MM.1S (cell line): Measurements from ENCODE around the gene ARHGAP23.
"Not testable (repeated sequence)": the region's sequence is repeated elsewhere in the genome, so short reads cannot be mapped to it uniquely, and the experiment has no call there.

Experiments
- DNase-seq: peaks from one replicate; pipeline ENCODE4 v3.0.0-alpha.2; 2015
- H2AFZ ChIP-seq: fragments of 300-600 bp; sonication (generic); 2 replicates; pipeline ENCODE4 v1.6.0; 2016; ENCODE audit warnings: antibody characterized with exemption, low read length
- H3F3A ChIP-seq: fragments of 300-600 bp; sonication (generic); 2 replicates; pipeline ENCODE4 v1.6.1; 2016; ENCODE audit warnings: mild to moderate bottlenecking, antibody characterized with exemption, low read length, moderate library complexity, mixed read lengths; ENCODE audit not compliant: insufficient read depth
- H3K27ac ChIP-seq: fragments of 300-600 bp; sonication (generic); 2 replicates; pipeline ENCODE4 v1.5.1; 2016; ENCODE audit warnings: mild to moderate bottlenecking, low read length
- H3K27me3 ChIP-seq: fragments of 300-600 bp; sonication (generic); replicated peaks from 2 replicates; pipeline ENCODE4 v1.6.0; 2016; ENCODE audit warnings: low read length; ENCODE audit not compliant: insufficient read depth
- H3K36me3 ChIP-seq: fragments of 300-600 bp; sonication (generic); replicated peaks from 2 replicates; pipeline ENCODE4 v1.6.1; 2016; ENCODE audit warnings: mild to moderate bottlenecking, low read length, mixed read lengths; ENCODE audit not compliant: insufficient read depth
- H3K4me1 ChIP-seq: fragments of 300-600 bp; sonication (generic); 2 replicates; pipeline ENCODE4 v1.6.1; 2016; ENCODE audit warnings: low read length, mixed read lengths
- H3K4me2 ChIP-seq: fragments of 300-600 bp; sonication (generic); 2 replicates; pipeline ENCODE4 v1.6.0; 2016; ENCODE audit warnings: low read depth, low read length
- H3K4me3 ChIP-seq: fragments of 300-600 bp; sonication (generic); 2 replicates; pipeline ENCODE4 v1.5.1; 2016; ENCODE audit warnings: low read length, mixed read lengths
- H3K79me2 ChIP-seq: fragments of 300-600 bp; sonication (generic); 2 replicates; pipeline ENCODE4 v1.6.1; 2016; ENCODE audit warnings: mixed run types, low read length, mixed read lengths
- H3K9ac ChIP-seq: fragments of 300-600 bp; sonication (generic); 2 replicates; pipeline ENCODE4 v1.6.1; 2016; ENCODE audit warnings: low read length, mixed read lengths
- H3K9me2 ChIP-seq: fragments of 300-600 bp; sonication (generic); replicated peaks from 2 replicates; pipeline ENCODE4 v1.6.1; 2016; ENCODE audit warnings: mild to moderate bottlenecking, low read length, mixed read lengths; ENCODE audit not compliant: insufficient read depth
- H3K9me3 ChIP-seq: fragments of 300-600 bp; sonication (generic); replicated peaks from 2 replicates; pipeline ENCODE4 v1.6.1; 2016; ENCODE audit warnings: mild to moderate bottlenecking, low read length, mixed read lengths; ENCODE audit not compliant: insufficient read depth
- H4K20me1 ChIP-seq: fragments of 300-600 bp; sonication (generic); 2 replicates; pipeline ENCODE4 v1.6.1; 2016; ENCODE audit warnings: mild to moderate bottlenecking, low read length, moderate library complexity, mixed read lengths; ENCODE audit not compliant: insufficient read depth
- CTCF ChIP-seq: fragments of 300-600 bp; sonication (generic); IDR thresholded peaks from 2 replicates; pipeline ENCODE4 v1.5.1; 2016; ENCODE audit warnings: antibody characterized with exemption, low read length, mixed read lengths
- EZH2 ChIP-seq: fragments of 300-600 bp; sonication (generic); optimal IDR thresholded peaks from 2 replicates; pipeline ENCODE3; 2017; ENCODE audit warnings: low read depth, mild to moderate bottlenecking, antibody characterized with exemption, low read length, mixed read lengths
- EZH2phosphoT487 ChIP-seq: fragments of 300-600 bp; sonication (generic); IDR thresholded peaks from 2 replicates; pipeline ENCODE4 v1.6.1; 2018; ENCODE audit warnings: antibody characterized with exemption, low read length

Gene ARHGAP23

GRCh38 chr17:38511150-38512108, 83.2 kb downstream of the ARHGAP23 start:
- no peak for TF ChIP-seq EZH2
- TF ChIP-seq EZH2phosphoT487: no peak
- no peak for TF ChIP-seq CTCF
- H3K4me2 ChIP-seq: no peak overlapping the region

GRCh38 chr17:38512473-38513058, 84.3 kb downstream of the ARHGAP23 start:
- no peaks in the 10 kb centered on the region for H4K20me1 ChIP-seq
- H3K4me3 ChIP-seq: no peak overlapping the region
- no peaks in the 10 kb centered on the region for H3K9me3 ChIP-seq
- TF ChIP-seq CTCF: no peak
- no peak for TF ChIP-seq EZH2
- TF ChIP-seq EZH2phosphoT487: no peak
- no peak for DNase-seq
- H3K4me1 ChIP-seq: no peaks in the 10 kb centered on the region
- no peaks in the 10 kb centered on the region for H3K9me2 ChIP-seq
- no peak overlapping the region for H3K27ac ChIP-seq
- H3K36me3 ChIP-seq: no peaks in the 10 kb centered on the region
- H3K9ac ChIP-seq: no peak overlapping the region
- H3K4me2 ChIP-seq: no peak overlapping the region
- no peaks in the 10 kb centered on the region for H3F3A ChIP-seq
- H3K79me2 ChIP-seq: no peaks in the 10 kb centered on the region
- H3K27me3 ChIP-seq: no peaks in the 10 kb centered on the region
- no peak overlapping the region for H2AFZ ChIP-seq

More at GRCh38 chr17:38511150-38512108, 83.2 kb downstream of the ARHGAP23 start:
- Histone ChIP-seq H3K9me2 (no peaks in the 10 kb centered on the region), H3K9me3 (no peaks in the 10 kb centered on the region), H3K27me3 (no peaks in the 10 kb centered on the region), H3K79me2 (no peaks in the 10 kb centered on the region), H2AFZ (no peak overlapping the region), H4K20me1 (no peaks in the 10 kb centered on the region), H3K4me1 (no peaks in the 10 kb centered on the region), H3F3A (no peaks in the 10 kb centered on the region), H3K9ac (no peak overlapping the region), H3K4me3 (no peak overlapping the region), H3K36me3 (no peaks in the 10 kb centered on the region), H3K27ac (no peak overlapping the region)
- DNase-seq: no peak

GRCh38 chr17:38526526-38526925, 98.3 kb downstream of the ARHGAP23 start:
- H4K20me1 ChIP-seq, H3K79me2 ChIP-seq, DNase-seq: not testable (repeated sequence)

GRCh38 chr17:38528141-38528540, 99.9 kb downstream of the ARHGAP23 start:
- H3K9ac ChIP-seq, DNase-seq, H4K20me1 ChIP-seq, H2AFZ ChIP-seq, H3K27ac ChIP-seq, H3K27me3 ChIP-seq, H3K4me1 ChIP-seq, H3K9me2 ChIP-seq, H3K4me2 ChIP-seq, H3K9me3 ChIP-seq, H3K36me3 ChIP-seq, H3K79me2 ChIP-seq, H3F3A ChIP-seq, H3K4me3 ChIP-seq: not testable (repeated sequence)

More at GRCh38 chr17:38526526-38526925, 98.3 kb downstream of the ARHGAP23 start:
- not testable (repeated sequence) for H3K4me3 ChIP-seq, H3K4me1 ChIP-seq, H3K36me3 ChIP-seq, H3K9me3 ChIP-seq, H3F3A ChIP-seq, H2AFZ ChIP-seq, H3K27ac ChIP-seq, H3K9ac ChIP-seq, H3K27me3 ChIP-seq, H3K9me2 ChIP-seq, H3K4me2 ChIP-seq

- not testable (repeated sequence) for H3F3A ChIP-seq, H2AFZ ChIP-seq, H3K4me3 ChIP-seq, H3K79me2 ChIP-seq, DNase-seq, H4K20me1 ChIP-seq, H3K27ac ChIP-seq, H3K4me2 ChIP-seq, H3K36me3 ChIP-seq, H3K4me1 ChIP-seq, H3K9me2 ChIP-seq, H3K9ac ChIP-seq, H3K9me3 ChIP-seq
- H3K27me3 ChIP-seq: peaks cover 19% of the 10 kb centered on the region
Measured at GRCh38 chr17:38530856-38531255, 102.6 kb downstream of the ARHGAP23 start.

GRCh38 chr17:38531761-38532160, 103.5 kb downstream of the ARHGAP23 start:
- H3K9ac ChIP-seq, DNase-seq, H3K4me1 ChIP-seq, H3K27ac ChIP-seq, H3K9me3 ChIP-seq, H3K36me3 ChIP-seq, H4K20me1 ChIP-seq, H3F3A ChIP-seq, H3K79me2 ChIP-seq, H2AFZ ChIP-seq, H3K4me2 ChIP-seq, H3K9me2 ChIP-seq, H3K4me3 ChIP-seq: not testable (repeated sequence)
- peaks cover 28% of the 10 kb centered on the region for H3K27me3 ChIP-seq
